HFF-Myc (cell line): ENCODE results near the gene BRD9.

Experiments used
- DNase-seq: peaks from one replicate; pipeline ENCODE4 v3.0.0-alpha.2; 2011; ENCODE audit warnings: low read depth; ENCODE audit errors: extremely low read depth
- H3K4me3 ChIP-seq: replicated peaks from 2 replicates; pipeline ENCODE4 v1.5.1; 2011; ENCODE audit warnings: low read depth, mild to moderate bottlenecking, control low read depth, low read length
- CTCF ChIP-seq: IDR thresholded peaks from 2 replicates; pipeline ENCODE4 v1.5.1; 2012; ENCODE audit warnings: mild to moderate bottlenecking, low read depth, low read length, control low read depth; ENCODE audit errors: missing control alignments

Gene BRD9

GRCh38 chr5:820245-820644, 72.4 kb downstream of the BRD9 start:
- no peak for TF ChIP-seq CTCF
- no peak overlapping the region for H3K4me3 ChIP-seq
- DNase-seq: no peak

- DNase-seq: no peak
- no peak for TF ChIP-seq CTCF
- H3K4me3 ChIP-seq: no peak overlapping the region
Measured at GRCh38 chr5:819078-819477, 73.5 kb downstream of the BRD9 start.

- no peak for DNase-seq
- H3K4me3 ChIP-seq: no peak overlapping the region
- no peak for TF ChIP-seq CTCF
Measured at GRCh38 chr5:816176-816575, 76.4 kb downstream of the BRD9 start.

- TF ChIP-seq CTCF: no peak
- DNase-seq: no peak
- H3K4me3 ChIP-seq: no peak overlapping the region
Measured at GRCh38 chr5:815449-815848, 77.2 kb downstream of the BRD9 start.
